Measurements from ENCODE around the gene UBR4.

GRCh38 chr1:19240673-19241538 lies 30.8 kb upstream of the UBR4 start:
- TF ChIP-seq POLR2AphosphoS5 (IDR thresholded peaks at IDR 0.05; ENCODE audit: low read depth, low read length), result no peak
- no peak for TF ChIP-seq POLR2A (IDR thresholded peaks at IDR 0.05; ENCODE audit: low read depth, low read length)
